Nasal cavity respiratory epithelium epithelial cell of viscerocranial mucosa (primary cell): ENCODE results near the gene C3orf49. TPM values are rescaled to one million over a fixed set of nuclear protein-coding genes. Genes with fewer than 3 reads are reported as not detected.

Experiments used
- total RNA-seq: library from RNA; depleted of rRNA; stranded (reverse); fragments of >200 nt; gene quantifications from 2 replicates; pipeline ENCODE4 v1.2.3, GENCODE V29; 2014

Gene C3orf49, protein sequence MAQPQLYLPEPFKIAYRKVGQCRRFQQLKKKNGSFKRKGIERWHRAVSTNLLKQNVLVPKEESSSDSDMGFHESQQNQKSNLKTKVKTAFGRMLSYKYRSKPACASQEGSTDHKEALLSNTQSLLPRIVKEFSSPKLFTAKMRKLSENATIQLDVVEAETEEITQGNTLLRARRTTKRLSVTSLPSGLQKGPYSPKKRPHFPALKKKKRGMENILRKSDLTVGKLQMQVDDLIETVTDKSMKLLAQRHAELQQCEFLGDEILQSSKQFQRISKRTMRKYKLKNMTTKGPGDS
- total RNA-seq: not detected in 2 replicates

DNA sequence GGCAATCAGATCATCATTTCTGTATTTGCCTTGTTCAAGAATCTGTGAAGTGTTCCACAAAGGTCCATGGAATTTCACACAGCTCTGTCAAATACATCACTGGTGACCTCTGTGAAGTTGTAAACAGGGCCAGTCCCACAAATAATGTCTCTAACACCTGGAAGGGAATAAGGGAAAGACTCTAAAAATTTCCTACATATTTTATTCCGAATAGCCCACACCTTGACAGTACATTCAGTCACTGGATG lies at the start of gene C3orf49:
Gene C3orf49 (plus strand): TSS at position 149 of the 248 bp plus-strand sequence. CDS start 173 bp downstream, outside the sequence.

DNA sequence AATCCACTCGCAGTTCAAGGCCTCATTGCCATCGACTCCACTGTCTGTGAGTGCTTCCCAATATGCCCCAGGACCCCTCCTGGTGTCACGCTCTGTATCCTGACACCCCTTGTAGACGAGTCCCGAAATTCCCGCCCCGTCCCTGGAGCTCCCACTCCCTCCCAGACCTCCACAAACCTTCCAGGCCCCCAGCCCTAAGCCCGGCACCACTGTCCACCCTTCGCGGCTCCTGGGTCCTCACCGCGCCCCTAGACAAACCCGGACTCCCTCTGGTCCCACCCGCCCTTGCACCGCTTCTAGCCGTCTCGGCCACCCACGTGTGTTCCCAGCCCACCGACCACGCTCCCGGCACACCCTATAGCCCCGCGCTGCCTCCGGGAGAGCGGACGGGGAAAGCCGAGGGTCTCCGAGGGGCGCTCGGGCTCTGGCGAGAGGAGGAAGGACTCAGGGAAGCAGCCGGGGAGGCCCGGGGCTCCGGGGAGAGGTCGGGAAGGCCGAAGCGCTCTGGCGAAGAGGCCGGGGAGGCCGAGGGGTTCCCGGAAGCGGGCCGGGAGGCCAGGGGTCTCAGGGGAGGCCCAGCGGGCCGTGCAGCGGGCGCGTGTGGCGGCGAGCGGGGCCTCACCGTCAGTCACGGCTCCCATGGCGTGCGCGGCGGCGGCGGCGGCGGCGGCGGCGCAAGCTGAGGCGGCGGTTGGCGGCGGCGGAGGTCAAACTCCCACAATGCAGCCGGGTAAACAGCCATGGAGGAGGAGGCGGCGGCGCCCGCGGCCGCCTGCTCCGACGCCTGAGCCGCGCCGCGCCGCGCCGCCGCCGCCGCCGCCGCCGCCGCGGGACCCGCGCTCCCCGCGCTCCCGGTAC lies 44.3 kb downstream of the C3orf49 start, which contains the start of the genes ATXN7 and THOC7:
Gene ATXN7 (plus strand): TSS at position 718 of the 858 bp plus-strand sequence. CDS start 48,732 bp downstream, outside the sequence.
Gene THOC7 (minus strand): TSS at position 656 of the 858 bp plus-strand sequence. CDS start 15 bp downstream, at position 641.

Other genes starting within 250 kb of the C3orf49 start
- gene SNTN, start 166.6 kb upstream of the C3orf49 start, total RNA-seq: not detected in 2 replicates
- 42.7 and 52.5 TPM in 2 replicates for gene THOC7, start 44.5 kb downstream of the C3orf49 start, total RNA-seq
- gene ATXN7, start 44.6 kb downstream of the C3orf49 start, total RNA-seq: 7.2 and 13.4 TPM in 2 replicates
- not detected in 2 replicates for gene SCAANT1, start 93.1 kb downstream of the C3orf49 start, total RNA-seq
- 71.4 and 98.6 TPM in 2 replicates for gene PSMD6, start 204.2 kb downstream of the C3orf49 start, total RNA-seq